Mesenchymal stem cell (in vitro differentiated cells and primary cell): ENCODE measurements around the gene ATP13A4.

Experiments
- DNase-seq: peaks from one replicate; pipeline ENCODE4 v3.0.0-alpha.2; 2013
- H2AFZ ChIP-seq: one replicate; pipeline ENCODE4 v1.6.1; 2013; ENCODE audit warnings: low read depth, mild to moderate bottlenecking, control low read depth, inconsistent platforms, low read length, moderate library complexity
- H2AK5ac ChIP-seq: 2 replicates; pipeline ENCODE4 v1.6.1; 2013; ENCODE audit warnings: low read length, moderate library complexity, mild to moderate bottlenecking, inconsistent platforms; ENCODE audit not compliant: severe bottlenecking
- H2BK120ac ChIP-seq: one replicate; pipeline ENCODE4 v1.6.1; 2013; ENCODE audit warnings: low read depth, mild to moderate bottlenecking, inconsistent platforms, low read length, moderate library complexity
- H2BK12ac ChIP-seq, 2 experiments: one replicate each; pipeline ENCODE4 v1.6.1; 2013; ENCODE audit warnings: inconsistent platforms in 2 of 2, low read length in 2 of 2, mild to moderate bottlenecking in 2 of 2, moderate library complexity in 2 of 2, control low read depth in 1 of 2
- H2BK15ac ChIP-seq: one replicate; pipeline ENCODE4 v1.6.1; 2013; ENCODE audit warnings: mild to moderate bottlenecking, low read depth, inconsistent platforms; ENCODE audit not compliant: poor library complexity, severe bottlenecking
- H2BK5ac ChIP-seq: 2 replicates; pipeline ENCODE4 v1.6.1; 2013; ENCODE audit warnings: low read depth, mild to moderate bottlenecking, low read length, control low read depth, inconsistent platforms; ENCODE audit not compliant: poor library complexity, severe bottlenecking
- H3K14ac ChIP-seq, 2 experiments: one replicate each; pipeline ENCODE4 v1.6.1; 2013; ENCODE audit warnings: inconsistent platforms in 2 of 2, low read length in 2 of 2, control low read depth in 1 of 2, mild to moderate bottlenecking in 1 of 2, moderate library complexity in 1 of 2
- H3K18ac ChIP-seq, 2 experiments: one replicate each; pipeline ENCODE4 v1.6.1; 2013; ENCODE audit warnings: inconsistent platforms in 2 of 2, low read length in 2 of 2, control low read depth in 1 of 2, low read depth in 1 of 2, mild to moderate bottlenecking in 1 of 2
- H3K23ac ChIP-seq, 2 experiments: one replicate each; pipeline ENCODE4 v1.6.1; 2013; ENCODE audit warnings: inconsistent platforms in 2 of 2, low read length in 2 of 2, mild to moderate bottlenecking in 2 of 2, moderate library complexity in 2 of 2, control low read depth in 1 of 2
- H3K27ac ChIP-seq: 2 replicates; pipeline ENCODE4 v1.5.1; 2013; ENCODE audit warnings: mild to moderate bottlenecking, moderate library complexity, low read length, control low read depth, inconsistent platforms; ENCODE audit not compliant: poor library complexity, severe bottlenecking
- H3K27me3 ChIP-seq, 2 experiments: 2 replicates each; pipeline versions ENCODE4 v1.6.1 to v1.7.0; 2013; ENCODE audit warnings: low read length in 2 of 2, mild to moderate bottlenecking in 2 of 2, moderate library complexity in 2 of 2, control low read depth in 1 of 2, inconsistent platforms in 1 of 2; ENCODE audit not compliant: control insufficient read depth in 1 of 2, insufficient read depth in 1 of 2
- H3K36me3 ChIP-seq, 2 experiments: 2 replicates each; pipeline versions ENCODE4 v1.6.1 to v1.7.0; 2013; ENCODE audit warnings: low read length in 2 of 2, control low read depth in 1 of 2, inconsistent platforms in 1 of 2, low read depth in 1 of 2, mild to moderate bottlenecking in 1 of 2; ENCODE audit not compliant: insufficient read depth in 2 of 2, control insufficient read depth in 1 of 2
- H3K4ac ChIP-seq, 2 experiments: one replicate each; pipeline ENCODE4 v1.6.1; 2013; ENCODE audit warnings: inconsistent platforms in 2 of 2, low read length in 2 of 2, mild to moderate bottlenecking in 2 of 2, moderate library complexity in 2 of 2, control low read depth in 1 of 2, low read depth in 1 of 2
- H3K4me1 ChIP-seq: 2 replicates; pipeline ENCODE4 v1.6.1; 2013; ENCODE audit warnings: low read depth, low read length, control low read depth; ENCODE audit not compliant: control insufficient read depth, insufficient read depth
- H3K4me2 ChIP-seq: 2 replicates; pipeline ENCODE4 v1.6.1; 2013; ENCODE audit warnings: low read length, mild to moderate bottlenecking, inconsistent platforms; ENCODE audit not compliant: poor library complexity, severe bottlenecking
- H3K4me3 ChIP-seq, 2 experiments: 2 replicates each; pipeline versions ENCODE4 v1.5.1 to v1.7.0; 2013; ENCODE audit warnings: low read length in 2 of 2, mild to moderate bottlenecking in 2 of 2, control low read depth in 1 of 2, low read depth in 1 of 2; ENCODE audit not compliant: insufficient read depth in 1 of 2
- H3K79me1 ChIP-seq: replicated peaks from 2 replicates; pipeline ENCODE4 v1.6.1; 2013; ENCODE audit warnings: mild to moderate bottlenecking, control low read depth, low read length, inconsistent platforms; ENCODE audit not compliant: poor library complexity, severe bottlenecking
- H3K9ac ChIP-seq: 2 replicates; pipeline ENCODE4 v1.7.0; 2013; ENCODE audit warnings: mild to moderate bottlenecking, low read length, moderate library complexity
- H3K9me3 ChIP-seq: 2 replicates; pipeline ENCODE4 v1.7.0; 2013; ENCODE audit warnings: mild to moderate bottlenecking, low read length; ENCODE audit not compliant: control insufficient read depth
- H4K8ac ChIP-seq: one replicate; pipeline ENCODE4 v1.6.1; 2013; ENCODE audit warnings: inconsistent platforms, mild to moderate bottlenecking, low read length, moderate library complexity
- H4K91ac ChIP-seq: one replicate; pipeline ENCODE4 v1.6.1; 2013; ENCODE audit warnings: mild to moderate bottlenecking, low read length, inconsistent platforms
- WGBS: methylation state at CpG from one replicate; pipeline ENCODE4 v1.1.7; 2013; ENCODE audit warnings: mixed read lengths; 5-methylcytosine and 5-hydroxymethylcytosine counted together

ATP13A4 gene

GRCh38 chr3:193560091-193560490 lies 5.4 kb upstream of the ATP13A4 start:
- Histone ChIP-seq H3K9me3 (no peaks in the 10 kb centered on the region), H3K79me1 (no peaks in the 10 kb centered on the region), H3K9ac (no peak overlapping the region), H3K4me2 (no peak overlapping the region), H3K4ac (no peak overlapping the region), H2BK5ac (no peak overlapping the region), H4K8ac (no peak overlapping the region), H4K91ac (no peak overlapping the region), H3K14ac (no peak overlapping the region), H2BK120ac (no peak overlapping the region), H2BK15ac (no peak overlapping the region), H2AK5ac (no peak overlapping the region), H3K4me1 (no peaks in the 10 kb centered on the region), H3K36me3 (no peaks in the 10 kb centered on the region), H3K18ac (no peak overlapping the region), H3K23ac (no peak overlapping the region), H2BK12ac (no peak overlapping the region), H3K27ac (no peak overlapping the region), H3K27me3 (peaks cover 0 to under 1% of the 10 kb centered on the region in 2 experiments), H2AFZ (no peak overlapping the region), H3K4me3 (no peak overlapping the region)
- WGBS = 88% methylated on average over 4 of the region's 4 CpGs
- no peak for DNase-seq

- no peak overlapping the region for H4K8ac ChIP-seq
- DNase-seq = no peak
- H2BK15ac ChIP-seq = no peak overlapping the region
These were observed 4.4 kb upstream of the ATP13A4 start for GRCh38 chr3:193559100-193559499.

DNA sequence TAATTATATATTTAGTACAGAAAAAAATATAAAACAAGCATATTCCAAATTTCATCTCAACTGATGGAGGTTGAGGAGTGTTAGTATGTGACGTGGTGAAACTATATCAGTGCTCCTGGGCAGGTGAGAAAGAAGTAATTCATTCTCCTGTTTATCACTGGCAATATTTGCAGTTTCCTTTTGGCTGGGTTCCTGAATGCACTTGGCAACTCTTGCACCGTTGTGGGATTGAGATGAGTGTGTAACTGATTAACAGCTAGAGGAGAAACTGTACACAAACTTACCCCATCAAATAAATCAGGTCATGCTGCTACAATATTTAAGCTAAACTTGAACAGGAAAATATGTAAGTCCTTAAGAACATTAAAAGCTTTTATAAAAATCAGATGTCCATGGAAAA lies 2.1 kb upstream of the ATP13A4 start:
- Histone ChIP-seq H3K18ac (no peak overlapping the region), H3K4me1 (no peaks in the 10 kb centered on the region), H3K27ac (no peak overlapping the region), H2BK5ac (no peak overlapping the region), H4K91ac (no peak overlapping the region), H3K4ac (no peak overlapping the region), H2BK15ac (no peak overlapping the region), H3K4me3 (no peak overlapping the region), H3K14ac (no peak overlapping the region), H2BK120ac (no peak overlapping the region), H3K9ac (no peak overlapping the region), H3K79me1 (no peaks in the 10 kb centered on the region), H2AFZ (no peak overlapping the region), H4K8ac (no peak overlapping the region), H3K4me2 (no peak overlapping the region), H3K9me3 (no peaks in the 10 kb centered on the region), H2BK12ac (no peak overlapping the region), H3K36me3 (no peaks in the 10 kb centered on the region), H3K27me3 (peaks cover 0 to 5% of the 10 kb centered on the region in 2 experiments), H2AK5ac (no peak overlapping the region), H3K23ac (no peak overlapping the region)
- 80% methylated on average over 1 of the region's 2 CpGs for WGBS
- no peak for DNase-seq

More at GRCh38 chr3:193559100-193559499, 4.4 kb upstream of the ATP13A4 start:
- H3K27me3 ChIP-seq = peaks cover 0 to 5% of the 10 kb centered on the region in 2 experiments
- no peak overlapping the region for H4K91ac ChIP-seq
- H3K27ac ChIP-seq = no peak overlapping the region
- no peak overlapping the region for H2BK120ac ChIP-seq
- H2BK12ac ChIP-seq = no peak overlapping the region
- H3K9me3 ChIP-seq = no peaks in the 10 kb centered on the region
- H3K4me1 ChIP-seq = no peaks in the 10 kb centered on the region
- no peak overlapping the region for H3K18ac ChIP-seq
- H3K14ac ChIP-seq = no peak overlapping the region
- no peak overlapping the region for H3K4me3 ChIP-seq
- no peaks in the 10 kb centered on the region for H3K36me3 ChIP-seq
- no peak overlapping the region for H3K4ac ChIP-seq
- no peak overlapping the region for H3K4me2 ChIP-seq
- H3K23ac ChIP-seq = no peak overlapping the region
- no peaks in the 10 kb centered on the region for H3K79me1 ChIP-seq
- H2AFZ ChIP-seq = no peak overlapping the region
- H2BK5ac ChIP-seq = no peak overlapping the region
- H2AK5ac ChIP-seq = no peak overlapping the region
- no peak overlapping the region for H3K9ac ChIP-seq

GRCh38 chr3:193553586-193553985 lies 1.1 kb downstream of the ATP13A4 start:
- no peaks in the 10 kb centered on the region for H3K79me1 ChIP-seq
- H3K27ac ChIP-seq = no peak overlapping the region
- H4K8ac ChIP-seq = no peak overlapping the region
- no peak overlapping the region for H3K4me3 ChIP-seq
- H3K4me1 ChIP-seq = no peaks in the 10 kb centered on the region
- H3K4me2 ChIP-seq = no peak overlapping the region
- H2BK15ac ChIP-seq = no peak overlapping the region
- H2BK12ac ChIP-seq = no peak overlapping the region
- no peaks in the 10 kb centered on the region for H3K9me3 ChIP-seq
- H3K14ac ChIP-seq = no peak overlapping the region
- no CpG with 5 or more reads among the region's 1 CpG for WGBS
- H3K9ac ChIP-seq = no peak overlapping the region
- H2AK5ac ChIP-seq = no peak overlapping the region
- no peak overlapping the region for H3K4ac ChIP-seq
- H2BK5ac ChIP-seq = no peak overlapping the region
- H2BK120ac ChIP-seq = no peak overlapping the region
- H3K27me3 ChIP-seq = peaks cover 0 to 5% of the 10 kb centered on the region in 2 experiments
- H3K23ac ChIP-seq = no peak overlapping the region
- no peak overlapping the region for H2AFZ ChIP-seq
- H4K91ac ChIP-seq = no peak overlapping the region
- H3K36me3 ChIP-seq = no peaks in the 10 kb centered on the region
- H3K18ac ChIP-seq = no peak overlapping the region
- no peak for DNase-seq
